GM21526 (cell line): ENCODE data around the gene CCDC57.
"Not testable (repeated sequence)": the region's sequence is repeated elsewhere in the genome, so short reads cannot be mapped to it uniquely, and the experiment has no call there.

Experiments
- ATAC-seq: cut with Tn5 transposase; IDR thresholded peaks from one replicate; pipeline ENCODE4 v1.9.1; 2021; ENCODE audit warnings: moderate library complexity; ENCODE audit not compliant: unreplicated experiment, low FRiP score

Gene CCDC57

DNA sequence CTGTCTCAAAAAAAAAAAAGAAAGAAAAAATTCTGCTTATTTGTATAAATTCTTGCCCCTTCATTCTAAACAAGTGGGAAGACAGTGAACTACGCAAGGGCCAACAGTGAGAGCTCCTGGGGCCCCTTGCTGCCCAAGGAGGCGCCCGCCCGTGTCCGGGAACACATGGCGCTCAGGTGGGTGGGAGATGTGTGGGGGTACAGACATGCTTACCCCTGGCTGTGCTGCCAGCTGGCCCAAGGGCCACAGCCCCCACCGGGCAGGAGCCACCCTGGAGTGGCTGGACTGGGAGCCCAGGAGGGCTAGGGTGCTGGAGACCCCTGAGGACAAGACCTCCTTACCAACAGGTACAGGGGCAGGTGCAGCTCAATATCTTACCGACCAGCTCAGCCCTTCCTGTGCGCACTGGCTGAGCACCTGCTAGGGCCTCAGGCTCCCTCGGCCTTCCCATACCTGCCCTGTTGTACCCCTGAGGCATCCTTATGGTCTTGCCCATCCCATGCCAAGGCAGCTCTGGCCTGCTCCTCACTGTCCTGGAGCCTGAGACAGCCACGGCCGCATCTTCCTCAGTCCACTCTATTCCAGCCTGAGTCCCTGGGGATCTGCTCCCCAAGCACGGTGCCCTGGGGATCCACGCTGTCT lies 56.2 kb downstream of the CCDC57 start:
- no peak for ATAC-seq

DNA sequence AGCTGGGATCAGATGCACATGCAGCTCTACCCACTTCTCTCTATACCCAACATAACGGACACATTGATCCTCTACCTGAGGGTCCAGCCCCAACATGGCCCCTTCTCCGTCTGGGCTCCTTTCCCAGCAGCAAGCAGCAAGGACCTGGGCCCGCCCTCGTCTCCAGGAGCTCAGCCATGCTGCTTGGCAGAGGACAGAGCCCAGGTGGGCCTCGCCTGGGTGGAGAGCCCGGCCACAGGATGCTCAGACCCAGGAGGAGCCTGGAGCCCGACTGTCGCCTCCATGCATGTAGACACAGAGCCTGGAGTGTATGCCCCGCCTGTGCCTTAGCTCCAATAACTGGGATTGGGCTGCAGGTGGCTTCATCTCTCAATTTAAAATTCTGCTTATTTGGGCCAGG lies 57.0 kb downstream of the CCDC57 start:
- no peak for ATAC-seq

DNA sequence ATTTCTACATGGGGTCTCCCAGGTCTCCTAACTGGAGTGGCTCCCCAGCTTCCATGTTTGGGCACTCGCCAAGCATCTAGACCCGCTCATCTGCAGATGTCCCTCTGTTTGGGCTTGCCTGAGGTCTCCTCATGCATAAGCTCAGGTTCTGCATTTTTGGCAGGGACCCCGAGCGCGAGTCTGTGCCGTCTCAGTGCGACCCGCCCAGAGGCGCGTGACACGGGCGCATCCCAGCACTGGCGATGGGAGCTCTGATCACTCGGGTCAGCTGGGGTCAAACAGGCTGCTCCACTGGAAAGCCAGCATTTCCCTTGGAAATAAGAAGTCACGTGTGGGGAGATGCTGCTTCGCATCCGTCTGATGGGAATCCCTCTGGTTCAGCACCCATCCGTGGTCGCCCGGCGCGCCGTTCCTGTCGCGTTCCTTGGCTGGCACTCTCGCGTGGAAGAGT lies 57.7 kb downstream of the CCDC57 start:
- no peak for ATAC-seq

- no peak for ATAC-seq
These were observed 58.8 kb downstream of the CCDC57 start for GRCh38 chr17:82153745-82154375.

DNA sequence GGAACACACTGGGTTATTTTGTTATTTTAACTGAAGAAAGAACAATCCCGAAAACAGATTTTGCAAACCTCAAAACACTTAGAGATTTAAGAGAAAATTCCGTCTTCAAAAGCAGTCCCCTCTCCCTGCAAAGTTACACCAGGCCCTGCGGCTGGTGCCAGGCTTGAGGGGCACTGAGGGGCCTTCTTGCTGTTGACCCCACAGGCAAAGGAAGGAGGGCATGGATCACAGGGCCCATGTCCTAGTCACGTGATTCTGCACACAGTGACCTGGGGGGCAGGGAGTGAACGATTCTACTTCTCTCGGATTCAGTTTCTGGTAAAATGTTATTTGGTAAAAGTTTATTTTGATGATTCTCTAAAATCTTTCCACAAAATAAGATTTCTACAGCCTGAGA lies 59.3 kb downstream of the CCDC57 start:
- ATAC-seq, result no peak

DNA sequence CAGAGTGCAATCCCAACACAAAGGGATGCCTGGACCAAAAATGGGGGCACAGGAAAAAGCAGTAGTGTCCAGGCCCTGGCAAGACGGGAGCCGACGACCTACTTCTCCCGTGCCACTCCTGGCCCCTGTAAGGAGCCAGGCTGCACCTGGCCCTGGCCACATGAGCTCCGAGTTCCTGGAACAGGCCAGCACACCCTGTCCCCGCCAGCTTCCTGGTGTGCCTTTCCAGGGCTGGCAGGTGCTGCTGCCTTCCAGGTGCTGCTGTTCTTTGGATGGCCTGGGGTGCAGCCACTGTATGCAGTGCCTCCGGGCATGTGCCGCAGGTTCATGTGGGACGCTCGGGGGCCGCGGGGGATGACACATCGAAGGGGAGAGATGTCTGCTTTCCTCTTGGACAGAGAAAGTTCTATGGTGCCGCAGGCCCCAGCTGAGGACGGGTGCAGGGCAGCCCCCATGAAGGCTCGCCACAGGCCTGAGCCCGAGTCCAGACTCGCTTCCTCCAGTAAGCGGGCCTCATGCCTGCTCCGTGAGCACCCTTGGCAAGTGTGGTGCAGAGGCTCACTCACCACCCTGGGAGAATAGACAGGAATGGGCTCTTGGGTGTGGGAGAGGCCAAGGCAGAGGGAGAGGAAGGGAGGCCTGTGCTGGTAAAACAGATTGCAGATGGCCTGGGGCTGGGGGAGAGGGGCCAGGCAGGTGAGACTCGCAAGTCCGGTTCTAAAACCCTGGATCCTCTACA lies 59.9 kb downstream of the CCDC57 start:
- no peak for ATAC-seq

DNA sequence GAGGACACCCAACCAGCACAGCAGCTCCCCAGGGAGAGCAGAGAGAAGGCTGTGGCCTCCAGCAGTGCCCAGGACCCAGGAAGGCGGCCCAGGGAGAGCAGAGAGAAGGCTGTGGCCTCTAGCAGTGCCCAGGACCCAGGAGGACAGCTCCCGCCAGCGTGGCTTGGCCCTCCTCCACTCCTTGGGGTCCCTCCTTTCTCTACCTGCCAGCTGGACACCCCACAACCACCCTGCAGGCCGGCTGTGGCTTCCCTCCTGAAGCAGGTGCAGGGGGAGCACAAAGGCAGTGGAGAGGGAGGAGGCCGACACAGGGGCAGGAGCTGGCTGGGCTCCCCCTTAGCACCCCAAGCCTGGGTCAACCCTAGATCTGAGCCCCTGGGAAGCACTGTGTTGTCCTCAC lies 60.5 kb downstream of the CCDC57 start:
- ATAC-seq, result no peak

DNA sequence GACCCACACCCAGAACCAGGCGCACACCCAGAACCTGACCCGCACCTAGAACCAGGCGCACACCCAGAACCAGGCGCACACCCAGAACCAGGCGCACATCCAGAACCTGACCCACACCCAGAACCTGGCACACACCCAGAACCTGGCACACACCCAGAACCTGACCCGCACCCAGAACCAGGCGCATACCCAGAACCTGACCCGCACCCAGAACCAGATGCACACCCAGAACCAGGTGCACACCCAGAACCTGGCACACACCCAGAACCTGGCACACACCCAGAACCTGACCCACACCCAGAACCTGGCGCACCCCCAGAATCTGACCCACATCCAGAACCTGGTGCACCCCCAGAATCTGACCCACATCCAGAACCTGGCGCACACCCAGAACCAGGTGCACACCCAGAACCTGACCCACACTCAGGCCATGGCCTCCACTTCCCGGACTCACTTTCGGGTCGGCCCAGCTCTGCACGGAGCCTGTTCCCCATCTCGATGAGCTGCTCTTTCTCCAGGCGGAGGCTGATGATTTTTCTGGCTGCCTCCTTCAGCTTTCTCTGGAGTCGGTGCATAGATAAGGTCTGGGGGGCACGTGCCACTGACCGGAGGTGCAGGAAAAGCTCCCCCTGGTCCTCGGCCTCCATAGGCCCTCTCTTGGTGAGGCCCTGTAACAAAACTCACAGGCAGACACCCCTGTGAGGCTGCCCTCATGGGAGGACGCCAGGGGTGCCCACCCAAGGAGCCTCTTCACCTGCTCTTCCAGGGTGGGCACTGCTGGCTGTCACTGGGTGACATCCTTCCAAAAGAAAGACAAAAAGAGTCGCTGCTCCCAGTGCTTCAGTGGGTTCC lies 61.3 kb downstream of the CCDC57 start:
- ATAC-seq, result no peak

GRCh38 chr17:82149401-82150099 lies 63.1 kb downstream of the CCDC57 start:
- ATAC-seq, result no peak

GRCh38 chr17:82148997-82149396 lies 63.6 kb downstream of the CCDC57 start:
- ATAC-seq, result no peak

- ATAC-seq, result no peak
These were observed 64.6 kb downstream of the CCDC57 start for GRCh38 chr17:82148011-82148410.

DNA sequence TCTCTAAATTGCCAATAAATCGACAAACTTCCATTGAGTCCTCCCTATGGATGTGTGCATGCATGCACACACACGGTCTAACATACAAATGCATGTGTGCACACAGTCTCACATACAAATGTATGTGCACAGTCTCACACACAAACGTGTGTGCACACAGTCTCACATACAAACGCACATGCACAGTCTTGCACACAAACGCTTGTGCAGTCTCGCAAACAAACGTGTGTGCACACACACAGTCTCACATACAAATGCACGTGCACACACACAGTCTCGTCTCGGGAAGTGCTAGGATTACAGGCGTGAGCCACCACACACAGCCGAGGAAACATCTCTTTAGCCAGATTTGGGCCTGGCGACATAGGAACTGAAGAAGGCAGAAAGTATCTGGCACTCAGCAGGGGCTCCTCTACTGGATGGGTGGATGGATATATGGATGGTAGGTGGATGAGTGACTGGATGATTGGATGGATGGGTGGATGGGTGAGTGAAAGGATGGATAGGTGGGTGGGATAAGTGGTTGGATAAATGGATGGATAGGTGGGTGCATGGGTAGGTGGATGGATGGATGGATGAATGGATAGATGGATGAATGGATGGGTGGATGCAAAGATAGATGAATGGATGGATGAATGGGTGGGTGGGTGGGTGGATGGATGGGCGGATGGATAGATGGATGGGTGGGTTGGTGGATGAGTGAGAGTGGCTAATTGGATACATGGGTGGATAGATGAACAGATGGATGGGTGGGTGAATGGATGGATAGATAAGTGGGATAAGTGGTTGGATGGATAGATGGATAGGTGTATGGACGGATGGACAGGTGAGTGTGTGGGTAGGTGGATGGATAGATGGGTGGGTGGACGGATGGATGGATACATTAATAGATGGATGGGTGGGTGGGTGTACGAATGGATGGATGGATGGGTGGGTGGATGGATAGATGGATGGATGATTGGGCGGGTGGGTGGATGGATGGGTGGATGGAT lies 65.7 kb downstream of the CCDC57 start:
- ATAC-seq, result no peak

DNA sequence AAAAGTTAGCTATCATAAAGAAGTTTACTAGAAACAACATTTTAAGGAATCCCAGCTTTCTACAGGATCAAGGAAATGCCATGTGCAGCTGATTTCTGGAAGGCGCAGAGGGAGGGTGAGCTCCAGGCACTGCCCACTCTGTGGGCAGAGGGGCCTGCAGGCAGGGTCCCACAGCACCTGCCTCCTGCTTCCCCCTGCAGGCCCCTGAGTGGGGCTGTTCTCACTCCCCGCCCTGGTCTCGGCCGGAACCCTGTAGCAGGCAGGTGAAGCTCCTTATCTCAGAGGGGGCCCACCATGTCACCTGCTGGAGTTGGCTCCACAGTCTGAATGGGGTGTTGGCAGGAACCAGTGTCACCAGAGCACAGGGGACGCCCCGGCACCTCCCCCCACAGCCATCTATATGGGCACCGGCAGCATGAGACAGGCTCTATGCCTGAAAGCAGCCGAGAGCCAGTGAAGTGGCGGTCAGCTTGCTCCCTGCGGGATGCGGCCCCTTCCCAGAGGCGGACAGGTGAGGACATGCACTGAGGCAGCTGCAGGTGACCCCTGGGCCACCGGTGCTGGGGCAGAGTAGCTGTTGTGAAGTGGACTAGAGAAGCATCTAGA lies 67.0 kb downstream of the CCDC57 start:
- ATAC-seq, result no peak

GRCh38 chr17:82143333-82143732 lies 69.3 kb downstream of the CCDC57 start:
- ATAC-seq, result no peak

DNA sequence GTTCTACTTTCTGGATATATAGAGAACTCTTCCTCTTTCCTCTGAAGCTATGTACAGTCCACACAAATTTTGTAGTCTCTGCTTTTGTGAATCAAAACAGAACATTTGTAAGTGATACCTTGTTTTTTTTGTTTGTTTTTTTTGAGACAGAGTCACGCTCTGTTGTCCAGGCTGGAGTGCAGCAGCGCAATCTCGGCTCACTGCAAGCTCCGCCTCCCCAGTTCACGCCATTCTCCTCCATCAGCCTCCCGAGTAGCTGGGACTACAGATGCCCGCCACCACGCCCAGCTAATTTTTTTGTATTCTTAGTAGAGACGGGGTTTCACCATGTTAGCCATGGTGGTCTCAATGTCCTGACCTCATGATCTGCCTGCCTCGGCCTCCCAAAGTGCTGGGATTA lies 72.7 kb downstream of the CCDC57 start:
- not testable (repeated sequence) for ATAC-seq

GRCh38 chr17:82138511-82138992 lies 74.1 kb downstream of the CCDC57 start:
- ATAC-seq, result no peak

- ATAC-seq, result no peak
These were observed 78.5 kb downstream of the CCDC57 start for GRCh38 chr17:82134101-82134500.

DNA sequence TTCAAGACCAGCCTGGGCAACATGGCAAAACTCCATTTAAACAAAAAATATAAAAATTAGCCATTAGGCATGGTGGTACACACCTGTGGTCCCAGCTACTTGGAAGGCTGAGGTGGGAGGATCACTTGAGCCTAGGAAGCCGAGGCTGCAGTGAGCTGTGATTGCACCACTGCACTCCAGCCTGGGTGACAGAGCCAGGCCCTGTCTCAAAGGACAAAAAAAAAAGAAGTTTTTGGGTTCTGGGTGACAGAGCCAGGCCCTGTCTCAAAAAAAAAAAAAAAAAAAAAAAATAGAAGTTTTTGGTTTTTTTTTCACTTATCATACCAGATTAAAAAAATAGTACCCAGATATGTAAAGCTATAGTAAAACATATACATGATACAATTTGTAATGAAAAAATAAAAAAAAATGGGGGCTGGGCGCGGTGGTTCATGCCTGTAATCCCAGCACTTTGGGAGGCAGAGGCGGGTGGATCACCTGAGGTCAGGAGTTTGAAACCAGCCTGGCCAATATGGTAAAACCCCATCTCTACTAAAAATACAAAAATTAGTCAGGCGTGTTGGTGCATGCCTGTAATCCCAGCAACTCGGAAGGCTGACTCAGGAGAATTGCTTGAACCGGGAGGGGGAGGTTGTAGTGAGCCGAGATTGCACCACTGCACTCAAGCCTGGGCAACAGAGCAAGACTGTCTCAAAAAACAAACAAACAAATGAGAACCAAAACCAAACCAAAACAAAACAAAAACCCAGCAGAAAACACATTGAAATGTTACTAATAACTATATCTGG lies 79.3 kb downstream of the CCDC57 start:
- ATAC-seq, result not testable (repeated sequence)
